Liver (tissue), 9 donors: ENCODE results near the gene TENM3. TPM values are rescaled to one million over a fixed set of nuclear protein-coding genes. Genes with fewer than 3 reads are reported as not detected.

Source experiments
- DNase-seq: peaks from one replicate; pipeline ENCODE4 v3.0.0-alpha.2; 2017; ENCODE audit warnings: low spot score
- H3K27ac ChIP-seq, 2 donors: one replicate each; pipeline ENCODE4 v1.7.0; 2013; ENCODE audit warnings: inconsistent platforms in 2 of 2, low read length in 2 of 2, control low read depth in 1 of 2, low read depth in 1 of 2, mild to moderate bottlenecking in 1 of 2
- H3K27me3 ChIP-seq, 4 donors: one replicate each; pipeline versions ENCODE4 v1.6.1 to v1.7.0; 2013; ENCODE audit warnings: low read length in 3 of 4, inconsistent platforms in 1 of 4, mild to moderate bottlenecking in 1 of 4, moderate library complexity in 1 of 4; ENCODE audit not compliant: control insufficient read depth in 4 of 4, insufficient read depth in 4 of 4
- H3K36me3 ChIP-seq, 4 donors: one replicate each; pipeline versions ENCODE4 v1.6.1 to v1.7.0; 2013; ENCODE audit warnings: low read length in 3 of 4, mild to moderate bottlenecking in 3 of 4, low read depth in 1 of 4, moderate library complexity in 1 of 4; ENCODE audit not compliant: control insufficient read depth in 4 of 4, insufficient read depth in 3 of 4
- H3K4me1 ChIP-seq, 4 donors: one replicate each; pipeline versions ENCODE4 v1.6.1 to v1.7.0; 2013; ENCODE audit warnings: low read length in 3 of 4, mild to moderate bottlenecking in 3 of 4, moderate library complexity in 1 of 4; ENCODE audit not compliant: control insufficient read depth in 4 of 4, insufficient read depth in 4 of 4
- H3K4me3 ChIP-seq, 3 donors: one replicate each; pipeline versions ENCODE4 v1.6.1 to v1.7.0; 2013; ENCODE audit warnings: low read length in 3 of 3, control low read depth in 1 of 3, low read depth in 1 of 3, mild to moderate bottlenecking in 1 of 3
- H3K9ac ChIP-seq, 2 donors: one replicate each; pipeline ENCODE4 v1.7.0; 2013; ENCODE audit warnings: low read length in 2 of 2, mild to moderate bottlenecking in 2 of 2, moderate library complexity in 2 of 2, control low read depth in 1 of 2, low read depth in 1 of 2
- H3K9me3 ChIP-seq, 4 donors: one replicate each; pipeline versions ENCODE4 v1.6.1 to v1.7.0; 2013; ENCODE audit warnings: low read length in 3 of 4; ENCODE audit not compliant: control insufficient read depth in 4 of 4
- EGR1 ChIP-seq, 2 donors: IDR thresholded peaks; 2 replicates each; pipeline ENCODE4 v1.6.1; 2016 to 2018; ENCODE audit warnings: antibody characterized with exemption in 2 of 2, low read depth in 2 of 2
- FOXA1 ChIP-seq: IDR thresholded peaks from 2 replicates; pipeline ENCODE4 v1.6.1; 2016; ENCODE audit warnings: antibody characterized with exemption
- FOXA2 ChIP-seq: IDR thresholded peaks from 2 replicates; pipeline ENCODE4 v1.6.1; 2016; ENCODE audit warnings: antibody characterized with exemption
- GABPA ChIP-seq, 2 donors: IDR thresholded peaks in 1 of 2; conservative IDR thresholded peaks in 1 of 2; 2 replicates each; pipeline ENCODE4 v1.6.1; 2016; ENCODE audit warnings: antibody characterized with exemption in 2 of 2, mild to moderate bottlenecking in 1 of 2, moderate library complexity in 1 of 2
- HNF4A ChIP-seq, 2 donors: conservative IDR thresholded peaks; 2 replicates each; pipeline ENCODE4 v1.6.1; 2016; ENCODE audit warnings: antibody characterized with exemption in 2 of 2, mild to moderate bottlenecking in 2 of 2
- HNF4G ChIP-seq: IDR thresholded peaks from 2 replicates; pipeline ENCODE4 v1.6.1; 2016; ENCODE audit warnings: antibody characterized with exemption
- JUND ChIP-seq, 2 donors: IDR thresholded peaks; 2 replicates each; pipeline ENCODE4 v1.6.1; 2016; ENCODE audit warnings: antibody characterized with exemption in 2 of 2
- MAX ChIP-seq: IDR thresholded peaks from 2 replicates; pipeline ENCODE4 v1.6.1; 2016; ENCODE audit warnings: antibody characterized with exemption
- NR2F2 ChIP-seq: IDR thresholded peaks from 2 replicates; pipeline ENCODE4 v1.6.1; 2016; ENCODE audit warnings: antibody characterized with exemption
- RAD21 ChIP-seq, 2 donors: IDR thresholded peaks; 2 replicates each; pipeline ENCODE4 v1.6.1; 2016; ENCODE audit warnings: antibody characterized with exemption in 2 of 2, mild to moderate bottlenecking in 2 of 2
- REST ChIP-seq: IDR thresholded peaks from 2 replicates; pipeline ENCODE4 v1.6.1; 2016; ENCODE audit warnings: antibody characterized with exemption, mild to moderate bottlenecking
- RXRA ChIP-seq, 2 donors: IDR thresholded peaks; 2 replicates each; pipeline ENCODE4 v1.6.1; 2017 to 2018; ENCODE audit warnings: antibody characterized with exemption in 2 of 2, mild to moderate bottlenecking in 1 of 2
- TAF1 ChIP-seq: conservative IDR thresholded peaks from 2 replicates; pipeline ENCODE4 v1.6.1; 2016; ENCODE audit warnings: antibody characterized with exemption, mild to moderate bottlenecking
- YY1 ChIP-seq: IDR thresholded peaks from 2 replicates; pipeline ENCODE4 v1.6.1; 2016; ENCODE audit warnings: antibody characterized with exemption, mild to moderate bottlenecking
- ZBTB33 ChIP-seq: IDR thresholded peaks from 2 replicates; pipeline ENCODE4 v1.6.1; 2016; ENCODE audit warnings: antibody characterized with exemption
- WGBS: extraction: QIAGEN DNeasy Blood & Tissue Kit; methylation state at CpG from one replicate; pipeline ENCODE4 v1.1.7; 2013; 5-methylcytosine and 5-hydroxymethylcytosine counted together
- polyA plus RNA-seq, 2 donors: library from polyadenylated mRNA; stranded (reverse) in 1 of 2; unstranded in 1 of 2; fragments of 200-250 nt in 1 of 2; fragments of >200 nt in 1 of 2; fragmentation: Nextera tagmentation in 1 of 2; extraction: Ambion mirVana in 1 of 2; gene quantifications; one replicate each; pipeline versions ENCODE4 v1.2.1 to v1.2.3, GENCODE V29; 2013 to 2015
- total RNA-seq, 2 donors: library from RNA; depleted of rRNA; stranded (reverse); fragments of >200 nt; gene quantifications; one replicate each; pipeline ENCODE4 v1.2.3, GENCODE V29; 2014
- donor health status: healthy.
- donor health status: healthy.
- donor health status: healthy.
- donor health status: healthy.
- donor health status: healthy.

TENM3 gene
- total and polyA plus RNA-seq, 4 donors, result 0.32 to 16.8 (median 0.70) TPM

GRCh38 chr4:182513587-182514291 is 270.5 kb downstream of the TENM3 start:
- WGBS, result 67% methylated on average over 6 of the region's 6 CpGs

GRCh38 chr4:182518421-182518820 is 275.2 kb downstream of the TENM3 start:
- no peak for DNase-seq
- H3K9ac ChIP-seq, result no peak overlapping the region
- H3K9me3 ChIP-seq, result no peaks in the 10 kb centered on the region
- WGBS, result 26% methylated on average over 1 of the region's 1 CpG
- no peaks in the 10 kb centered on the region for H3K27me3 ChIP-seq
- TF ChIP-seq NR2F2, result no peak
- TF ChIP-seq FOXA2, result no peak
- TF ChIP-seq REST, result no peak
- TF ChIP-seq FOXA1, result no peak
- no peak for TF ChIP-seq GABPA (IDR thresholded peaks at IDR 0.05 in 1 of 2, conservative IDR thresholded peaks at IDR 0.05 in 1 of 2)
- TF ChIP-seq RXRA (IDR thresholded peaks at IDR 0.05), result no peak
- TF ChIP-seq JUND (IDR thresholded peaks at IDR 0.05), result no peak
- no peak overlapping the region for H3K4me3 ChIP-seq
- no peak overlapping the region for H3K27ac ChIP-seq
- no peaks in the 10 kb centered on the region for H3K36me3 ChIP-seq
- no peaks in the 10 kb centered on the region for H3K4me1 ChIP-seq

More at GRCh38 chr4:182513587-182514291, 270.5 kb downstream of the TENM3 start:
- H3K36me3 ChIP-seq, result no peaks in the 10 kb centered on the region
- H3K27ac ChIP-seq, result no peak overlapping the region
- no peaks in the 10 kb centered on the region for H3K27me3 ChIP-seq
- no peak overlapping the region for H3K9ac ChIP-seq
- H3K4me3 ChIP-seq, result no peak overlapping the region
- no peaks in the 10 kb centered on the region for H3K9me3 ChIP-seq
- TF ChIP-seq HNF4G (no peak), TAF1 (no peak), HNF4A (conservative IDR thresholded peaks at IDR 0.05) (no peak), ZBTB33 (no peak), FOXA1 (no peak), NR2F2 (no peak), RXRA (IDR thresholded peaks at IDR 0.05) (no peak), RAD21 (IDR thresholded peaks at IDR 0.05) (no peak)
- H3K4me1 ChIP-seq, result no peaks in the 10 kb centered on the region
- no peak for DNase-seq

GRCh38 chr4:182519528-182519927 is 276.3 kb downstream of the TENM3 start:
- WGBS, result 76% methylated on average over 2 of the region's 2 CpGs

More at GRCh38 chr4:182519528-182519927, 276.3 kb downstream of the TENM3 start:
- no peak for DNase-seq
- Histone ChIP-seq H3K36me3 (no peaks in the 10 kb centered on the region), H3K27ac (no peak overlapping the region), H3K4me3 (no peak overlapping the region), H3K9ac (no peak overlapping the region), H3K9me3 (no peaks in the 10 kb centered on the region), H3K27me3 (no peaks in the 10 kb centered on the region), H3K4me1 (no peaks in the 10 kb centered on the region)
- TF ChIP-seq RXRA (IDR thresholded peaks at IDR 0.05) (no peak), NR2F2 (no peak), YY1 (no peak), JUND (IDR thresholded peaks at IDR 0.05) (no peak), FOXA2 (no peak), EGR1 (IDR thresholded peaks at IDR 0.05; ENCODE audit: low read depth in 2 of 2) (no peak), MAX (no peak)
